Liver (tissue), 9 donors: ENCODE measurements around the gene SH3PXD2A. TPM values are rescaled to one million over a fixed set of nuclear protein-coding genes. Genes with fewer than 3 reads are reported as not detected.

ENCODE experiments used
- DNase-seq: peaks from one replicate; pipeline ENCODE4 v3.0.0-alpha.2; 2017; ENCODE audit warnings: low spot score
- H3K27ac ChIP-seq, 2 donors: one replicate each; pipeline ENCODE4 v1.7.0; 2013; ENCODE audit warnings: inconsistent platforms in 2 of 2, low read length in 2 of 2, control low read depth in 1 of 2, low read depth in 1 of 2, mild to moderate bottlenecking in 1 of 2
- H3K27me3 ChIP-seq, 4 donors: one replicate each; pipeline versions ENCODE4 v1.6.1 to v1.7.0; 2013; ENCODE audit warnings: low read length in 3 of 4, inconsistent platforms in 1 of 4, mild to moderate bottlenecking in 1 of 4, moderate library complexity in 1 of 4; ENCODE audit not compliant: control insufficient read depth in 4 of 4, insufficient read depth in 4 of 4
- H3K36me3 ChIP-seq, 4 donors: one replicate each; pipeline versions ENCODE4 v1.6.1 to v1.7.0; 2013; ENCODE audit warnings: low read length in 3 of 4, mild to moderate bottlenecking in 3 of 4, low read depth in 1 of 4, moderate library complexity in 1 of 4; ENCODE audit not compliant: control insufficient read depth in 4 of 4, insufficient read depth in 3 of 4
- H3K4me1 ChIP-seq, 4 donors: one replicate each; pipeline versions ENCODE4 v1.6.1 to v1.7.0; 2013; ENCODE audit warnings: low read length in 3 of 4, mild to moderate bottlenecking in 3 of 4, moderate library complexity in 1 of 4; ENCODE audit not compliant: control insufficient read depth in 4 of 4, insufficient read depth in 4 of 4
- H3K4me3 ChIP-seq, 3 donors: one replicate each; pipeline versions ENCODE4 v1.6.1 to v1.7.0; 2013; ENCODE audit warnings: low read length in 3 of 3, control low read depth in 1 of 3, low read depth in 1 of 3, mild to moderate bottlenecking in 1 of 3
- H3K9ac ChIP-seq, 2 donors: one replicate each; pipeline ENCODE4 v1.7.0; 2013; ENCODE audit warnings: low read length in 2 of 2, mild to moderate bottlenecking in 2 of 2, moderate library complexity in 2 of 2, control low read depth in 1 of 2, low read depth in 1 of 2
- H3K9me3 ChIP-seq, 4 donors: one replicate each; pipeline versions ENCODE4 v1.6.1 to v1.7.0; 2013; ENCODE audit warnings: low read length in 3 of 4; ENCODE audit not compliant: control insufficient read depth in 4 of 4
- ATF3 ChIP-seq: IDR thresholded peaks from 2 replicates; pipeline ENCODE4 v1.6.1; 2016; ENCODE audit warnings: antibody characterized with exemption
- EGR1 ChIP-seq, 2 donors: IDR thresholded peaks; 2 replicates each; pipeline ENCODE4 v1.6.1; 2016 to 2018; ENCODE audit warnings: antibody characterized with exemption in 2 of 2, low read depth in 2 of 2
- FOXA1 ChIP-seq: IDR thresholded peaks from 2 replicates; pipeline ENCODE4 v1.6.1; 2016; ENCODE audit warnings: antibody characterized with exemption
- FOXA2 ChIP-seq: IDR thresholded peaks from 2 replicates; pipeline ENCODE4 v1.6.1; 2016; ENCODE audit warnings: antibody characterized with exemption
- GABPA ChIP-seq, 2 donors: IDR thresholded peaks in 1 of 2; conservative IDR thresholded peaks in 1 of 2; 2 replicates each; pipeline ENCODE4 v1.6.1; 2016; ENCODE audit warnings: antibody characterized with exemption in 2 of 2, mild to moderate bottlenecking in 1 of 2, moderate library complexity in 1 of 2
- HNF4A ChIP-seq, 2 donors: conservative IDR thresholded peaks; 2 replicates each; pipeline ENCODE4 v1.6.1; 2016; ENCODE audit warnings: antibody characterized with exemption in 2 of 2, mild to moderate bottlenecking in 2 of 2
- JUND ChIP-seq, 2 donors: IDR thresholded peaks; 2 replicates each; pipeline ENCODE4 v1.6.1; 2016; ENCODE audit warnings: antibody characterized with exemption in 2 of 2
- NR2F2 ChIP-seq: IDR thresholded peaks from 2 replicates; pipeline ENCODE4 v1.6.1; 2016; ENCODE audit warnings: antibody characterized with exemption
- RAD21 ChIP-seq, 2 donors: IDR thresholded peaks; 2 replicates each; pipeline ENCODE4 v1.6.1; 2016; ENCODE audit warnings: antibody characterized with exemption in 2 of 2, mild to moderate bottlenecking in 2 of 2
- REST ChIP-seq: IDR thresholded peaks from 2 replicates; pipeline ENCODE4 v1.6.1; 2016; ENCODE audit warnings: antibody characterized with exemption, mild to moderate bottlenecking
- RXRA ChIP-seq, 2 donors: IDR thresholded peaks; 2 replicates each; pipeline ENCODE4 v1.6.1; 2017 to 2018; ENCODE audit warnings: antibody characterized with exemption in 2 of 2, mild to moderate bottlenecking in 1 of 2
- SP1 ChIP-seq: IDR thresholded peaks from 2 replicates; pipeline ENCODE4 v1.6.1; 2018; ENCODE audit warnings: antibody characterized with exemption, mild to moderate bottlenecking
- YY1 ChIP-seq: IDR thresholded peaks from 2 replicates; pipeline ENCODE4 v1.6.1; 2016; ENCODE audit warnings: antibody characterized with exemption, mild to moderate bottlenecking
- ZBTB33 ChIP-seq: IDR thresholded peaks from 2 replicates; pipeline ENCODE4 v1.6.1; 2016; ENCODE audit warnings: antibody characterized with exemption
- WGBS: extraction: QIAGEN DNeasy Blood & Tissue Kit; methylation state at CpG from one replicate; pipeline ENCODE4 v1.1.7; 2013; 5-methylcytosine and 5-hydroxymethylcytosine counted together
- polyA plus RNA-seq, 2 donors: library from polyadenylated mRNA; stranded (reverse) in 1 of 2; unstranded in 1 of 2; fragments of 200-250 nt in 1 of 2; fragments of >200 nt in 1 of 2; fragmentation: Nextera tagmentation in 1 of 2; extraction: Ambion mirVana in 1 of 2; gene quantifications; one replicate each; pipeline versions ENCODE4 v1.2.1 to v1.2.3, GENCODE V29; 2013 to 2015
- total RNA-seq, 2 donors: library from RNA; depleted of rRNA; stranded (reverse); fragments of >200 nt; gene quantifications; one replicate each; pipeline ENCODE4 v1.2.3, GENCODE V29; 2014
- donor health status: healthy.
- donor health status: healthy.
- donor health status: healthy.
- donor health status: healthy.
- donor health status: healthy.

Gene SH3PXD2A
- total and polyA plus RNA-seq, 4 donors: 0.82 to 5.5 (median 3.9) TPM

GRCh38 chr10:103570844-103571655, 284.3 kb downstream of the SH3PXD2A start:
- H3K9ac ChIP-seq: no peak overlapping the region
- DNase-seq: no peak
- H3K4me1 ChIP-seq: peaks cover 0 to under 1% (median 0%) of the 10 kb centered on the region in 4 donors
- H3K9me3 ChIP-seq: no peaks in the 10 kb centered on the region
- H3K36me3 ChIP-seq: no peaks in the 10 kb centered on the region
- 93% methylated on average over 28 of the region's 28 CpGs for WGBS
- no peak overlapping the region for H3K4me3 ChIP-seq
- H3K27ac ChIP-seq: no peak overlapping the region
- TF ChIP-seq ATF3 (no peak), NR2F2 (no peak), GABPA (IDR thresholded peaks at IDR 0.05 in 1 of 2, conservative IDR thresholded peaks at IDR 0.05 in 1 of 2) (no peak)
- no peaks in the 10 kb centered on the region for H3K27me3 ChIP-seq

- H3K4me1 ChIP-seq: peaks cover 0 to under 1% (median 0%) of the 10 kb centered on the region in 4 donors
- no peak for DNase-seq
These were observed 285.5 kb downstream of the SH3PXD2A start for GRCh38 chr10:103569896-103570295.

DNA sequence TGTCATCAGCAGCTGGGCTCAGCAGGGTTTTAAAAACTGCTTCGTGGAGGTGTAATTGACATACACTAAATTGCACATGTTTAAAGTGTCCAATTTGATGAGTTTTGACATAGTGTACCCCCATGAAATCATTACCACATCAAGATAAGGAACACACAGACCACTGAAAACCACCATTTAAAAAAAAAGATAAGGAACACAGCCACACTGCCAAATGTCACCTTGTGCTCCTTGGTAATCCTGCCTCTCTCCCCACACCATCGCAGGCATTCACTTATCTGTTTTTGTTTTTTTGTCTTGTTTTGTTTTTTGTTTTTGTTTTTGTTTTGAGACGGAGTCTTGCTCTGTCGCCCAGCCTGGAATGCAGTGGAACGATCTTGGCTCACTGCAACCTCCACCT, 286.9 kb downstream of the SH3PXD2A start:
- no peaks in the 10 kb centered on the region for H3K27me3 ChIP-seq
- no peaks in the 10 kb centered on the region for H3K36me3 ChIP-seq
- TF ChIP-seq EGR1 (IDR thresholded peaks at IDR 0.05; ENCODE audit: low read depth in 2 of 2): no peak
- TF ChIP-seq ZBTB33: no peak
- TF ChIP-seq HNF4A (conservative IDR thresholded peaks at IDR 0.05): no peak
- peaks cover 0 to 6% (median 0%) of the 10 kb centered on the region in 4 donors for H3K4me1 ChIP-seq
- 93% methylated on average over 5 of the region's 5 CpGs for WGBS
- no peaks in the 10 kb centered on the region for H3K9me3 ChIP-seq
- no peak overlapping the region for H3K4me3 ChIP-seq
- no peak for DNase-seq
- H3K9ac ChIP-seq: no peak overlapping the region
- no peak overlapping the region for H3K27ac ChIP-seq

More at GRCh38 chr10:103569896-103570295, 285.5 kb downstream of the SH3PXD2A start:
- no peaks in the 10 kb centered on the region for H3K9me3 ChIP-seq
- WGBS: 82% methylated on average over 5 of the region's 5 CpGs
- H3K27ac ChIP-seq: no peak overlapping the region
- no peaks in the 10 kb centered on the region for H3K27me3 ChIP-seq
- H3K9ac ChIP-seq: no peak overlapping the region
- H3K4me3 ChIP-seq: no peak overlapping the region
- no peaks in the 10 kb centered on the region for H3K36me3 ChIP-seq
- TF ChIP-seq FOXA1: no peak
- TF ChIP-seq SP1: no peak
- TF ChIP-seq GABPA (IDR thresholded peaks at IDR 0.05 in 1 of 2, conservative IDR thresholded peaks at IDR 0.05 in 1 of 2): no peak

- Histone ChIP-seq H3K36me3 (no peaks in the 10 kb centered on the region), H3K27me3 (no peaks in the 10 kb centered on the region), H3K9ac (no peak overlapping the region), H3K9me3 (no peaks in the 10 kb centered on the region), H3K27ac (no peak overlapping the region), H3K4me1 (peaks cover 0 to 6% (median 0%) of the 10 kb centered on the region in 4 donors), H3K4me3 (no peak overlapping the region)
- DNase-seq: no peak
- 65% methylated on average over 3 of the region's 3 CpGs for WGBS
- no peak for TF ChIP-seq SP1
- no peak for TF ChIP-seq REST
- TF ChIP-seq HNF4A (conservative IDR thresholded peaks at IDR 0.05): no peak
- TF ChIP-seq RXRA (IDR thresholded peaks at IDR 0.05): no peak
- no peak for TF ChIP-seq YY1
- TF ChIP-seq FOXA1: no peak
- TF ChIP-seq NR2F2: no peak
- TF ChIP-seq RAD21 (IDR thresholded peaks at IDR 0.05): no peak
- TF ChIP-seq ATF3: no peak
- TF ChIP-seq FOXA2: no peak
- no peak for TF ChIP-seq JUND (IDR thresholded peaks at IDR 0.05)
- no peak for TF ChIP-seq GABPA (IDR thresholded peaks at IDR 0.05 in 1 of 2, conservative IDR thresholded peaks at IDR 0.05 in 1 of 2)
These were observed 288.8 kb downstream of the SH3PXD2A start for GRCh38 chr10:103566536-103566935.
